GM19463 (cell line): ENCODE results near the gene KEAP1.
"Not testable (repeated sequence)": the region's sequence is repeated elsewhere in the genome, so short reads cannot be mapped to it uniquely, and the experiment has no call there.

Source experiments
- ATAC-seq: cut with Tn5 transposase; IDR thresholded peaks from one replicate; pipeline ENCODE4 v1.9.1; 2021; ENCODE audit warnings: mild to moderate bottlenecking, moderate library complexity; ENCODE audit not compliant: unreplicated experiment

The KEAP1 gene

GRCh38 chr19:10503002-10503789 is at the start of gene KEAP1:
Gene KEAP1 (minus strand): TSS chr19:10503356. CDS start chr19:10500033, 3,323 bp downstream.
- ATAC-seq, result peak; percentile 31

GRCh38 chr19:10552510-10553053 is 49.4 kb upstream of the KEAP1 start:
- ATAC-seq, result no peak

GRCh38 chr19:10551698-10552301 is 48.6 kb upstream of the KEAP1 start:
- ATAC-seq, result no peak

GRCh38 chr19:10551006-10551405 is 47.9 kb upstream of the KEAP1 start:
- ATAC-seq, result not testable (repeated sequence)

- ATAC-seq, result no peak
These were observed 47.2 kb upstream of the KEAP1 start for GRCh38 chr19:10550336-10550735.

GRCh38 chr19:10549733-10550132 is 46.6 kb upstream of the KEAP1 start:
- no peak for ATAC-seq

- no peak for ATAC-seq
These were observed 45.7 kb upstream of the KEAP1 start for GRCh38 chr19:10548746-10549276.

- ATAC-seq, result no peak
These were observed 43.7 kb upstream of the KEAP1 start for GRCh38 chr19:10546817-10547216.

GRCh38 chr19:10544753-10545251 is 41.6 kb upstream of the KEAP1 start:
- no peak for ATAC-seq

GRCh38 chr19:10544242-10544752 is 41.1 kb upstream of the KEAP1 start:
- no peak for ATAC-seq

GRCh38 chr19:10543420-10544241 is 40.5 kb upstream of the KEAP1 start, which contains the start of gene ATG4D:
Gene ATG4D (plus strand): TSS chr19:10543904. CDS start chr19:10544091, 187 bp downstream.
- ATAC-seq, result peak; percentile 71

- ATAC-seq, result no peak
These were observed 39.9 kb upstream of the KEAP1 start for GRCh38 chr19:10543059-10543419.

- ATAC-seq, result not testable (repeated sequence)
These were observed 35.9 kb upstream of the KEAP1 start for GRCh38 chr19:10539016-10539415.

- ATAC-seq, result no peak
These were observed 35.2 kb upstream of the KEAP1 start for GRCh38 chr19:10538204-10538983.

GRCh38 chr19:10537668-10538067 is 34.5 kb upstream of the KEAP1 start:
- no peak for ATAC-seq

GRCh38 chr19:10535613-10536012 is 32.5 kb upstream of the KEAP1 start:
- ATAC-seq, result no peak

- no peak for ATAC-seq
These were observed 30.7 kb upstream of the KEAP1 start for GRCh38 chr19:10533646-10534386.

- ATAC-seq, result no peak
These were observed 29.3 kb upstream of the KEAP1 start for GRCh38 chr19:10532457-10532856.

GRCh38 chr19:10526887-10527286 is 23.7 kb upstream of the KEAP1 start:
- ATAC-seq, result not testable (repeated sequence)
